ENCODE measurements around the gene FAF2. TPM values are rescaled to one million over a fixed set of nuclear protein-coding genes. Genes with fewer than 3 reads are reported as not detected.

Gene FAF2
- total RNA-seq, 4 donors from 2014 or later = 12.3 to 47.8 (median 32.5) TPM

DNA sequence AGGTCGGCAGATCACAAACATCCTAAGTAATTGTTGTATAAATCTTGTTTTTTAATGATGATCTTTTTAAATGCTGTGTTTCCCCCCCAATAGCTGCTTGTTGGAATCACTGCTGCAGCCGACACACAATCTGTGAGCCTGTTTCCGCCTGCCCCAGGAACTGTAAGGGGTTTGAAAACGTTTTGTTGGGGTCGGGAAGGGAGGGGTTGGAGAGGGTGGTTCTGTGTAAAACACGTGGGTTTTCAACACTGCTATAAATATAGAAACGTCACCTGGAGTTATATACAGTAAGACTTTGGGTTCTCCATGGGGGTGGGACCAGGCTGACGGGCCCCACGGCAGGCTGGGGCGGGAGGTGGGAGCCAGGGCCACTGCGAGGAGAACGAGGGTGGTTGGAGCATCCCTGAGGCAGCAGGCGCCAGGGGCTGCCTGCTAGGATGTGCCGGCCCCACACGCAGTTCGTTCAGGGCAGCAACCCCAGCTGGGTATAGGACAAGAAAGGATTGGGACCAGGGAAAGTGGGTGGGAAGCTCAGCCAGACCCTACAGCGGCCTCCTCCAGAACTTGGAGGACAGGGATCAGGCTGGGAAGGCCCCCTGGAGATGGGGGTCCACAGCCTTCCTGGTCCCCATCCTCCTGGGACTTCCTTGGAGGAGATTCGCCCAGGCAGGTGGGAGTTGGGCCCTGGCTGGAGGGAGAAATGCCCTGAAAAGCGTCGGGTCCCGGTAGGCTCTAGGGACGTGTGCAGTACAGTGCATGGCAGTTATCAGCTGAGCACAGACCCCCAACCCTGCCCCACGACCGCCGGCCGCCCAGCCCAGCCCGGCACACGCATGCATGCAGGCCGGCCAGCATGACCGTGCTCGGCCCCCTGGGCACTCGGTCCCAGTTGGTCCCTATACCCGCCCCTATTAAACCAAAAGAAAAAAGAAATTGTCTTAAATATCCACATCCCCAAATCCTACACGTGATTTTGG, 79.3 kb downstream of the FAF2 start:
- Histone ChIP-seq H3K27ac (no peak overlapping the region), H3K4me1 (no peaks in the 10 kb centered on the region), H3K36me3 (no peaks in the 10 kb centered on the region), H3K27me3 (no peaks in the 10 kb centered on the region), H3K4me3 (no peak overlapping the region), H3K9me3 (no peaks in the 10 kb centered on the region)
- intact Hi-C loops (cut with DNase I; ENCODE audit: low total_unique reads) = no loop called here
- TF ChIP-seq POLR2A (IDR thresholded peaks at IDR 0.05) = no peak
- TF ChIP-seq, protein P1, sequence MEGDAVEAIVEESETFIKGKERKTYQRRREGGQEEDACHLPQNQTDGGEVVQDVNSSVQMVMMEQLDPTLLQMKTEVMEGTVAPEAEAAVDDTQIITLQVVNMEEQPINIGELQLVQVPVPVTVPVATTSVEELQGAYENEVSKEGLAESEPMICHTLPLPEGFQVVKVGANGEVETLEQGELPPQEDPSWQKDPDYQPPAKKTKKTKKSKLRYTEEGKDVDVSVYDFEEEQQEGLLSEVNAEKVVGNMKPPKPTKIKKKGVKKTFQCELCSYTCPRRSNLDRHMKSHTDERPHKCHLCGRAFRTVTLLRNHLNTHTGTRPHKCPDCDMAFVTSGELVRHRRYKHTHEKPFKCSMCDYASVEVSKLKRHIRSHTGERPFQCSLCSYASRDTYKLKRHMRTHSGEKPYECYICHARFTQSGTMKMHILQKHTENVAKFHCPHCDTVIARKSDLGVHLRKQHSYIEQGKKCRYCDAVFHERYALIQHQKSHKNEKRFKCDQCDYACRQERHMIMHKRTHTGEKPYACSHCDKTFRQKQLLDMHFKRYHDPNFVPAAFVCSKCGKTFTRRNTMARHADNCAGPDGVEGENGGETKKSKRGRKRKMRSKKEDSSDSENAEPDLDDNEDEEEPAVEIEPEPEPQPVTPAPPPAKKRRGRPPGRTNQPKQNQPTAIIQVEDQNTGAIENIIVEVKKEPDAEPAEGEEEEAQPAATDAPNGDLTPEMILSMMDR (IDR thresholded peaks at IDR 0.05) = no peak
- DNase-seq = no peak

GRCh38 chr5:176528301-176528700, 80.1 kb downstream of the FAF2 start:
- Histone ChIP-seq H3K4me1 (peaks cover 0 to under 1% of the 10 kb centered on the region in 2 donors), H3K27ac (no peak overlapping the region), H3K27me3 (no peaks in the 10 kb centered on the region), H3K4me3 (no peak overlapping the region), H3K9me3 (no peaks in the 10 kb centered on the region), H3K36me3 (no peaks in the 10 kb centered on the region)
- TF ChIP-seq, protein P1 (IDR thresholded peaks at IDR 0.05) = no peak
- no peak for TF ChIP-seq POLR2A (IDR thresholded peaks at IDR 0.05)
- no peak for DNase-seq
- intact Hi-C loops (cut with DNase I; ENCODE audit: low total_unique reads) = no loop called here

DNA sequence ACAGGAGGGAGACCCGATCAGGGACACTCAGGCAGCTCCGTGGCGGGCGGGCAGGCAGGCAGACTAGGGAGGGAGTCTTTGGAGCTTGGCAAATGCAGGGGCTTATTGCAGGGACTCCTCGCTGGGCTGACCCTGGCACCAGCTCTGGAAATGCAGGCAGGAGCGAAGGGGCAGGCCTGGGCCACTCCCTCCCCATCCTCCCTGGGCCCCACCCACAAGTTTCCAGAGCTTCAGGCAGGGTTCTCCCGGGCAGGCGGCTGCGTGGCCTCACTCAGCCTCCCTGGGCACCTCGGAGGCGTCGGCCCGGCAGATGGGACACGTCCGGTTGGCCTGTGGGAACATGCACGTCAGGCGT, 80.6 kb downstream of the FAF2 start:
- Histone ChIP-seq H3K4me3 (no peak overlapping the region), H3K9me3 (no peaks in the 10 kb centered on the region), H3K4me1 (peaks cover 0 to 4% of the 10 kb centered on the region in 2 donors), H3K36me3 (no peaks in the 10 kb centered on the region), H3K27ac (no peak overlapping the region), H3K27me3 (no peaks in the 10 kb centered on the region)
- no peak for DNase-seq
- intact Hi-C loops (cut with DNase I; ENCODE audit: low total_unique reads) = no loop called here
- no peak for TF ChIP-seq POLR2A (IDR thresholded peaks at IDR 0.05)

GRCh38 chr5:176529116-176529740, 81.0 kb downstream of the FAF2 start:
- TF ChIP-seq, protein P1 (IDR thresholded peaks at IDR 0.05) = no peak
- TF ChIP-seq POLR2A (IDR thresholded peaks at IDR 0.05) = no peak
- H3K9me3 ChIP-seq = no peaks in the 10 kb centered on the region
- H3K4me1 ChIP-seq = peaks cover 0 to 8% of the 10 kb centered on the region in 2 donors
- H3K27ac ChIP-seq = no peak overlapping the region
- intact Hi-C loops (cut with DNase I; ENCODE audit: low total_unique reads) = no loop called here
- H3K27me3 ChIP-seq = no peaks in the 10 kb centered on the region
- H3K4me3 ChIP-seq = no peak overlapping the region
- DNase-seq = no peak
- no peaks in the 10 kb centered on the region for H3K36me3 ChIP-seq

DNA sequence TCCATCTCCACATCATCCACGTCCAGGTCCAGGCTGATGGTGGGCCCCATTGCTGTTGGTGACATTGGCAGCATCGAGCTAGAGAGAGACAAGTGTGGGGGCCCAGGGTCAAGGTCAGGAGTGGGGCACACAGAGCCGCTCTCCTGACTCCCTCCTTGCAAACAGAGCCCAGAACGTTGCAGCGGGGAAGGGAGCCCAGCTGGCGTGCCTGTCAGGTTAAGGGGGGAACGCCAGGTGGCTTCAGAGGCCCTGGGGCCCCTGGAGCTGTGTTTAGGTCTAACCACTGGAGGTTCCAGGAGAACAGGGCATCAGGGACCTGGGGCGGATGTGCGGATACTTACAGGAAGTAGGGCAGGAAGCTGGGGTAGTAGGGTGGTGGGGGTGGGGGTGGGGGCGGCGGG, 81.6 kb downstream of the FAF2 start:
- intact Hi-C loops (cut with DNase I; ENCODE audit: low total_unique reads) = loop anchor here (5.0 kb wide), 1 partner anchor 82 kb away; the partner anchor contains the start of gene FAF2

More for the DNA sequence above, 81.6 kb downstream of the FAF2 start:
- no peak for DNase-seq
- Histone ChIP-seq H3K9me3 (no peaks in the 10 kb centered on the region), H3K27ac (no peak overlapping the region), H3K4me1 (peaks cover 2 to 14% of the 10 kb centered on the region in 2 donors), H3K4me3 (no peak overlapping the region), H3K36me3 (no peaks in the 10 kb centered on the region), H3K27me3 (no peaks in the 10 kb centered on the region)
- no peak for TF ChIP-seq POLR2A (IDR thresholded peaks at IDR 0.05)
- TF ChIP-seq, protein P1 (IDR thresholded peaks at IDR 0.05) = no peak
